ENCODE data around the gene SLC8A1.

Gene SLC8A1

DNA sequence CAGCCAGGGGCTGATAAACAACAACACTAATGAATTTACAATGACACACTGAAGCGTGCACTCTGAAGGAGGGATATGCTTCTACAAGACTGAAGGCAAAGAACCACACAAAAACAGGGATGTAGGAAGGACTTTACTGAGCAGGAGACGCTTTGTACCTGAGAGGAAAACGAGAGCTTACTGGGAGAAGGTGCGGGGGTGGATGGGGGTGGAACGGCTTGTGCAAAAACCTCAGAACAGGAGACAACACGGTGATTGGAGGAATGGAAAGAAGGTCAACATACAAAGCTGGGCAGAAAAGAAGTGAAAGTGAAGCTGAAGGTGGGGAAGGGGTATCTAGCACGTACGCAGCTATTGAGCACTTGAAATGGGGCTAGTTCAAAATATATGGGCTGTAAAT lies 93.1 kb downstream of the SLC8A1 start:
- TF ChIP-seq, protein P1, sequence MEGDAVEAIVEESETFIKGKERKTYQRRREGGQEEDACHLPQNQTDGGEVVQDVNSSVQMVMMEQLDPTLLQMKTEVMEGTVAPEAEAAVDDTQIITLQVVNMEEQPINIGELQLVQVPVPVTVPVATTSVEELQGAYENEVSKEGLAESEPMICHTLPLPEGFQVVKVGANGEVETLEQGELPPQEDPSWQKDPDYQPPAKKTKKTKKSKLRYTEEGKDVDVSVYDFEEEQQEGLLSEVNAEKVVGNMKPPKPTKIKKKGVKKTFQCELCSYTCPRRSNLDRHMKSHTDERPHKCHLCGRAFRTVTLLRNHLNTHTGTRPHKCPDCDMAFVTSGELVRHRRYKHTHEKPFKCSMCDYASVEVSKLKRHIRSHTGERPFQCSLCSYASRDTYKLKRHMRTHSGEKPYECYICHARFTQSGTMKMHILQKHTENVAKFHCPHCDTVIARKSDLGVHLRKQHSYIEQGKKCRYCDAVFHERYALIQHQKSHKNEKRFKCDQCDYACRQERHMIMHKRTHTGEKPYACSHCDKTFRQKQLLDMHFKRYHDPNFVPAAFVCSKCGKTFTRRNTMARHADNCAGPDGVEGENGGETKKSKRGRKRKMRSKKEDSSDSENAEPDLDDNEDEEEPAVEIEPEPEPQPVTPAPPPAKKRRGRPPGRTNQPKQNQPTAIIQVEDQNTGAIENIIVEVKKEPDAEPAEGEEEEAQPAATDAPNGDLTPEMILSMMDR (IDR thresholded peaks at IDR 0.05; ENCODE audit: low read depth, low read length) = no peak
- H3K4me3 ChIP-seq (ENCODE audit: low read depth, low read length) = no peak overlapping the region

DNA sequence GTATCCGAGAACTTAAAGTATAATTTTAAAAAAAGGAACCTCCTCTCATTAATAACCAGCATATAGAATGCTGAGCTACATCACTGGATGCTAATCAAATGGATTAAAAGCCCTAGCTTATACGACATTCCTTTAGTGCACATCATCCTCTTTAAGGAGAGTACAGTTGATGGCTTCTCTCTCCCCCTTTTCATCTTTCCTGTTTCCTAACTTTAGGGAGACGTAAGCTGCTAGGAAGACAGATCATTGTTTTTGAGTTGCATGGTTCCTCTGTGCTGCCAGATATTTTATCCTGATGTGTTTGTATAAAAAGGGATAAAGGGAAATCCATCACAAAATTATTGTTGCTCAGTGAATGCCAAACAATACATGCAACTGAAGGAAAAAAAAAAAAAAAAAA lies 94.2 kb downstream of the SLC8A1 start:
- TF ChIP-seq, protein P1 (IDR thresholded peaks at IDR 0.05; ENCODE audit: low read depth, low read length) = no peak
- H3K4me3 ChIP-seq (ENCODE audit: low read depth, low read length) = no peak overlapping the region

DNA sequence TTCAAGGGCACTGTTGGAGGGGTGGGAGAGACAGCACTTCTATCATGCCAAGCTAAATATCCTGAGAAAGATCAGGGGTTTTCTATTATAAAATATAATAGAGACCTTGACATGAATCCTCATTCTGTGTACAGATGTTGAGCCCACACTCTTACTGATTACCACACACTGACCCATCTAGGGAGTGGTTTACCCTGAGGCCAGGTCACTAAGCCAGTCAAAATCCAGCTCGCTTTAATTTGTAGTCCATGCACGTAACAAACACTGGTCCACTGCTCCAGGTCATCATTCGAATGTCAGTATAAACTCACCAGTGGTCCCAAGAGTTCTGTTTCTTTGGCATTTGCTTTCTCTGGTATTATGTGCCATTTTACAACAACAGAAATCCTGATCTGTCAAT lies 96.4 kb downstream of the SLC8A1 start:
- TF ChIP-seq, protein P1 (IDR thresholded peaks at IDR 0.05; ENCODE audit: low read depth, low read length) = no peak
- H3K4me3 ChIP-seq (ENCODE audit: low read depth, low read length) = no peak overlapping the region

DNA sequence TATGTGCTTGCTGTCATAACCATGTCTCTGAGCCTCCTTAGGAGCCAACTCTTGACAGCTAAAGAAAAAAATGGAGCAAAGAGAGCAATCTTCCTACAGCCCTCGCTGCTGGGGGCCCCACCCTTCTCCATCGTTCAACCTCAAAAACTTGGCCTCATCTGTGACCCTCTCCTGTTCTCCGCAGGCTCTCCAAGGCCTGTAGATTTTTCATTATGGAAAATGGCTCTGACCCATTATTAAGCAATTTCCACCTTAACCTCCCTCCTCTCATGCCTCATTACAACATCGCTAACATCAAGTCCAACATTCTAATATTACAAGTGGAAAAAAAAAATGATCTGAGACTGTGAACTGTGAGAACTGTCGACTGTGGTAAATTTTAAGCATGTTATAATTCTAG lies 98.7 kb downstream of the SLC8A1 start:
- TF ChIP-seq, protein P1 (IDR thresholded peaks at IDR 0.05; ENCODE audit: low read depth, low read length) = no peak
- H3K4me3 ChIP-seq (ENCODE audit: low read depth, low read length) = no peak overlapping the region

DNA sequence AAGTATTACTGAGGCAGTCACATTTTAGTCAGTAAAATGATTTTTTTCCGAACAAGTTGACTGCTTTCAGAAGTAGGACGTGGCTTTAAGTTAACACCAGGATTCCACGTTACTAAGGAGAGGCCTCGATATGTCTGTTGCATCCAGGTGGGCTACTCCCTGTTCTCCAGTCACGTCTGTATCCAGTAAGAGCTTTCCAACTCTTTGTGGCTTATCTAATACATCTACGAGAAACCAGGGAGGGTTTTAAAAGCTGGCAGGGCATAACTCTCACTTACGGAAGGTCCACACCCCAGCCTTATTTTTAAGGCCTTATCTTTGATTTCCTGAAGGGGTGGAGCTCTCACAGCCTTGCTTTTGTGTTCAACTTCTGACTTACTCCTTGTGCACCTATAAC lies 99.2 kb downstream of the SLC8A1 start:
- no peak overlapping the region for H3K4me3 ChIP-seq (ENCODE audit: low read depth, low read length)
- TF ChIP-seq, protein P1 (IDR thresholded peaks at IDR 0.05; ENCODE audit: low read depth, low read length) = no peak

DNA sequence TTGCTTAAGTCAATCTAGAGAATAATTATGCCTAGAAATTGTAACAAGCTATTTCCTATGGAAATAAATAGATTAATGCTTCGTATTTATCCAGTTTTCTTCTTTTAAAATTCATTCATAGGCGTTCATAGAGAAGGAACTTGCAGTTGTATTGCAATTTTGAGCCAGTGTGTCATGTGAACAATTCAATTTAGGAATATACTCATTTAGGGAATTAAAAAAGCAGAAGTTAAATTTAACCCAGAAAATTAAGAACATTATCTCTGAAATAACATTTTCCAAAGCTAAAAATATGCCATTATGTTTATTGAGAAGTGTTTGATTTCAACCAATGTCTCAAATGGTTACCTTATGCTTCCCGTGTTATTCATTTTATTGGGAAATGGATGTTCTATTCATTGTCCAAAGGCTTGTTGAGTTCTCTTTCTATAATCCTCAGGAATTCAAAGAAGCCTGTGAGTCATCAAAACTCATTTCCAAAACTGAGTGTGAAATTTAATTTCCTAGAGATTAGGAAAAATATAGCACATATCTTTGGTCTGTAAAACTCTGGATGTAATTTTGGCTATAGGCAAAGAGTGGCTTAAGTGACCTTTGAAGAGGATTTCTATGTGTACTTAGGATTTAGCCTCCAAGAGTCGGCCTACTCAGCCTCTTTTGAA lies 99.7 kb downstream of the SLC8A1 start:
- no peak overlapping the region for H3K4me3 ChIP-seq (ENCODE audit: low read depth, low read length)
- TF ChIP-seq, protein P1 (IDR thresholded peaks at IDR 0.05; ENCODE audit: low read depth, low read length) = no peak

DNA sequence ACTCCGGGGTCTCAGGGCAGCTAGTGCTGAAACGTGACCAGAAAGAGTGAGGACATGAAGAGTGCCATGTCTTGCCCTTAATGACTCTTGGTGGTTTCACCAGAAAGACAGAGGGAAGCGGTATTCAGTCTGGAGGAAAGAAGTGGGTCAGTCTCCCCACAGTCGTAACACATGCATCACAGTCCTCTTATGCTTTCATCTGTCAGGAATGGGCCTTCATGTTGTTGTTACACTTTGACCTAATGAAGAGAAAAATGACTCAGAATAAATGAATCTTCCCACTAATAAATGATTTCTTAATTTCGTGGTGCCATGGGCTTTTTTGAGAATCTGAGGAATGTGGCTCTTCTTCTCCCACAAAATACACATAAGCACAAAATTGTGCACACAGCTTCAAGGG lies 103.2 kb downstream of the SLC8A1 start:
- no peak overlapping the region for H3K4me3 ChIP-seq (ENCODE audit: low read depth, low read length)
- TF ChIP-seq, protein P1 (IDR thresholded peaks at IDR 0.05; ENCODE audit: low read depth, low read length) = no peak
